AG08395 (cell line): ENCODE data around the gene OSBP.

Source experiments
- DNase-seq: peaks from one replicate; pipeline ENCODE4 v3.0.0; 2012; ENCODE audit warnings: mixed read lengths, low spot score

The OSBP gene

GRCh38 chr11:59607703-59608454, 7.7 kb downstream of the OSBP start:
- DNase-seq: no peak

DNA sequence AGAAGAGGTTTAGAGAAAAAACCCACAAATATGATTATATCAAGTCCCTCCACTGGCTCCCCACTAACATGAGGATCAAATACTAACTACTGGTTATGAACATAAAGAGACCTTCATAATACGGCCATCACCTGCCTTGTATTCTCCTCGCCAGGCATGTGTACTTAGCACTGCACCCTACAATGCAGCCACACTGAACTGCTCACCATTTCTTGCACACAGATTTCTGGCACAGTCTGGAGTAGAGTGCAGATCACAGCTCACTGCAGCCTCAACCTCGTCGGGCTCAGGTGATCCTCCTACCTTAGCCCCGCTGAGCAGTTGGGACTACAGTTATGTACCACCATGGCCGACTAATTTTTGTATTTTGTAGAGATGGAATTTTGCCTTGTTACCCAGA, 13.1 kb downstream of the OSBP start:
- DNase-seq: no peak

GRCh38 chr11:59601788-59602187, 13.8 kb downstream of the OSBP start:
- no peak for DNase-seq

GRCh38 chr11:59600636-59601035, 14.9 kb downstream of the OSBP start:
- no peak for DNase-seq

DNA sequence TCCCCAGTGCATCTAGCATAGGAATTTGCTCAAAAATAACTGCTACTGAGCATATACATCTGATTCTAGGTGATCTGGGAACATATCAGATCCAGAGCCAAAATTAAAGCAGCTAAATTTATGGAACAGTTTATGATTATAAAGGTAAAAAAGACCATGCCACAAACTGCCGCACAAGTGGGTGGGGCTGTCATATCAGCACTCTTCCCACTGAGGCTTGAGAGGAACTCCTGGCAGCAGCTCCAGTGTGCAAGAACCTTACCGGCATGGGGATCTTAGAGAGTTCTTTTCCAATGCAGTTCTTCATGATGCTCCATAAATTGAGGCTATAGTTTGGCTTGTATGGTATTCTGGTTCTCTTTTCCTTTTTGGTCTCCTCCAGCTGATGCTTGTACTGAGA, 15.3 kb downstream of the OSBP start:
- DNase-seq: no peak

GRCh38 chr11:59598961-59599360, 16.6 kb downstream of the OSBP start:
- DNase-seq: no peak

- DNase-seq: no peak
These were observed 31.3 kb downstream of the OSBP start for GRCh38 chr11:59584294-59584693.

GRCh38 chr11:59582006-59582405, 33.6 kb downstream of the OSBP start:
- no peak for DNase-seq

DNA sequence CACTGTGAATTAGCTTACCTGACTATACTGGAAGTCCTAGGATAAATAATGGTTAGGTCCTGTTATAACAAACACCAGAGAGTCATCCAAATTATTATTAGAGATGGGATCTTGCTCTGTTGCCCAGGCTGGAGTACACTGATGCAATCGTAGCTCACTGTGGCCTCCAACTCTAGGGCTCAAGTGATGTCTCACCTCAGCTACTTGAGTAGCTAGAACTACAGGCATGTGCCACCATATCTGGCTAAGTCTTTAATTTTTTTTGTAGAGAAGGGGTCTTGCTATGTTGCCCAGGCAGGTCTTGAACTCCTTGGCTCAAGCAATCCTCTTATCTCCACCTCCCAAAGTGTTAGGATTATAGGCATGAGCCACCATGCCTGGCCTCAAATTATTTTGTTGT, 37.2 kb downstream of the OSBP start:
- DNase-seq: no peak

DNA sequence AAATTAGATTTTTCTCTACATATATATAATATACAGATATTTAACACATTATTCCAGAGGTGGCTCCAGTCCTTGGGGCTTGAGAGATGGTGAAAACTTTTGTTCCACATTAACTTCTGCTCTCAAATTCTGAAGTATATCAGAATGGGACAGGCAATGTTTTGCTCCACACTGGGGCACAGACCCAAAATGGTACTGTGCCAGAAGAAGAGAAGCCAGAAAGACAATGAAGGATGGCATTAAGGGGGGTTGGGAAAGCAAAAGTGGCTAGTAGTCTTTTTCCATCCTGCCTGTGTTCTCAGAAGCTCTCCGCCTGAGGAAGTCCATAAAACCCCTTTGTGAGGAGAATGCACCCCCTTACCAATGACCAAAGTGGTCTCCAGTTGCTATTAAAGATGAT, 40.1 kb downstream of the OSBP start:
- no peak for DNase-seq

- no peak for DNase-seq
These were observed 40.6 kb downstream of the OSBP start for GRCh38 chr11:59574932-59575502.

- DNase-seq: no peak
These were observed 41.1 kb downstream of the OSBP start for GRCh38 chr11:59574467-59574866.

GRCh38 chr11:59573216-59573615, 42.4 kb downstream of the OSBP start:
- peak; percentile 77 for DNase-seq

- DNase-seq: no peak
These were observed 43.5 kb downstream of the OSBP start for GRCh38 chr11:59572091-59572490.

- no peak for DNase-seq
These were observed 53.3 kb downstream of the OSBP start for GRCh38 chr11:59562292-59562691.

DNA sequence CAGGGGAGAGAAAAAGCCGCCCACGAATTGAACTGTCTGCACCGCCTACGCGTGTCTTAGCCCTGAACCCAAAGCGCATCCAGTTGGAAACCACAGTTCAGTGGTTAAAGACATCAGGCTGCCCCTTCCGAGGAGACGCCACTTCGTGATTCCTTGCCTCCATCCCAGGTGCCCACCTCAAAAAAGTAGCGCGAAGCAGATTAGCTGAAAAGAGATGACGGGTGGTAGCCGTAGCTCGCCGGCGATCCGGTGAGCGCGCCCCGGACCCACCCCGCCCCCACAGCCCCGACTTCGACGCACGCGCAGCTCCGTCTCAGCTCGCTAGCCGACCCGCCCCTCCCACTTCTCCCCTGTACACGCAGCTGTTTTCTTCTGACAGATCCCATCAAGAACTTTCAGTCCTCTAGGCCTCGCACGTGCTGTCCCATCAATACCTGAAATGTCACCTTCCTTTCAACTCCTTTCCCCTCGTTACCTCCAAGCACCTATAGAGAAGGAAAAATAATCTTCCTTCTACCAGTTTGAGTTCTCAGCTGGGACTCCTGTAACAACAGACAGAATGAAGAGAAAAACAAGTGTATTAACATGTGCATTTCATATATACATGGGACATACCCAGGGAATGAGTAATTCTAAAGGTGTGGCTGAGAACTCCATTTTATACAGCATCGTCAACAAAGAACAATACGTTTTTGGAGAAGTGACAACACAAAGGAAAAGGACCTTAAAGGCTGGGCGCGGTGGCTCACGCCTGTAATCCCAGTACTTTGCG, 54.7 kb downstream of the OSBP start:
- peak; percentile 89 for DNase-seq

- peak; percentile 35 for DNase-seq
These were observed 55.3 kb downstream of the OSBP start for GRCh38 chr11:59560290-59560701.

GRCh38 chr11:59559886-59560285, 55.7 kb downstream of the OSBP start:
- DNase-seq: no peak

DNA sequence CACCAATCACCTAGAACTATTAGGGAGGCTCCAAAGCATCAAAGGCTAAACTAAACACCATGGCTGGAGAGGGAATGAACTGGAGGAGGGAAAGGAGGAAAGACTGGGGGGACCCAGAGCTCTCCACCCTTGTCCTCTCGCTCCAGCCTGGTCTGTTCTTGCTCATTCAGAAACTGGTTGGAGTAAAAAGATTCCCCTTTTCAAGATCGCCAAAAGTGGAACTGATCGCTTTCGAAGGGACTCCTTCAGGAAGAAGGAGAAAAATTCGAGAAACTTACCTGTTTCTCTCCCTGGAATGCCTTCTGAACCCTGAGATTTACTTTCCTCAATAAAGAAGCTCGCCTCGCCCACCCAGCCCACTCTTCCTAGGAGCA, 57.3 kb downstream of the OSBP start:
- DNase-seq: no peak

- DNase-seq: no peak
These were observed 58.6 kb downstream of the OSBP start for GRCh38 chr11:59556917-59557348.

GRCh38 chr11:59556115-59556916, 59.3 kb downstream of the OSBP start:
- peak; percentile 43 for DNase-seq

GRCh38 chr11:59555601-59556114, 59.9 kb downstream of the OSBP start:
- DNase-seq: no peak
